ENCODE data around the gene RBKS.

The RBKS gene

DNA sequence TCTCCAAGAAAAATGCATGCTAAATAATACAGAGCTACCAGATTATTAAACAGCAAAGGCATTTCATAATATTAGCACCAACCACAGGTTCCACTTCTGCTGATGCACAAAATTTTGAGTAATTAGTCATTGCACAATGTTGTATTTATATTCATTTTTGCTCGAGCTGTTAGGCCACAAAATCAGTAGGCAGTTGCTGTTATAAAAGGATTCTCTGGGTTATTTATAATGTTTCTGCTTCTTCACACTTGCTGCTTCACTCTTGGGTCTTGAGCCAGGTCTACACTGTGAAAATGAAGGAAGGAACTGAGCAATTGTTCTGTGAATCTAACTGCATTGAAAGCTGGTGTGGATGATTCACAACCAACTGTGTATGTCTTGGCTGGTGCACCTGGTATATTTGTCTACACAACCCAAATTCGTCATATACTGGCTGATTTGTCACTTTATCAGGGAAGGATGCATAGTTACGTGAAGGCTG, 80.4 kb downstream of the RBKS start:
- Histone ChIP-seq H3K4me3 (ENCODE audit: low read depth, low read length) (no peak overlapping the region), H3K36me3 (ENCODE audit: control insufficient read depth in 2 of 2, insufficient read depth in 1 of 2, low read length in 2 of 2) (no peaks in the 10 kb centered on the region), H3K27ac (ENCODE audit: extremely low read depth, low read depth, low read length) (no peak overlapping the region), H3K4me1 (ENCODE audit: control insufficient read depth, insufficient read depth, low read length) (no peaks in the 10 kb centered on the region), H3K9me3 (ENCODE audit: control insufficient read depth, insufficient read depth, low read depth, low read length) (no peaks in the 10 kb centered on the region)
- CTCF ChIA-PET: interaction anchor here (0.6 to 1.3 kb wide), 4 partner anchors 14 to 754 kb away, joined by 3 to 5 read pairs (median 3); no protein-coding TSS in a partner anchor
- TF ChIP-seq ZNF391 (tag by site-specific recombination; IDR thresholded peaks at IDR 0.05; ENCODE audit: borderline replicate concordance, low read depth) (no peak), ZNF155 (tag by site-specific recombination; IDR thresholded peaks at IDR 0.05) (no peak), KLF9 (tag by site-specific recombination; IDR thresholded peaks at IDR 0.05; ENCODE audit: low read depth) (no peak), ZNF600 (tag by site-specific recombination; IDR thresholded peaks at IDR 0.05) (no peak), ZBTB21 (tag by site-specific recombination; IDR thresholded peaks at IDR 0.05) (no peak), ZNF791 (tag by site-specific recombination; IDR thresholded peaks at IDR 0.05) (no peak), ZNF560 (tag by site-specific recombination; IDR thresholded peaks at IDR 0.05; ENCODE audit: borderline replicate concordance) (no peak), ZNF350 (tag by site-specific recombination; IDR thresholded peaks at IDR 0.05) (no peak), ZBTB1 (tag by site-specific recombination; IDR thresholded peaks at IDR 0.05) (no peak), KLF7 (tag by site-specific recombination; IDR thresholded peaks at IDR 0.05; ENCODE audit: borderline replicate concordance) (no peak), GLIS2 (tag by site-specific recombination; IDR thresholded peaks at IDR 0.05) (no peak), OSR2 (tag by site-specific recombination; IDR thresholded peaks at IDR 0.05) (no peak), ZNF239 (tag by site-specific recombination; IDR thresholded peaks at IDR 0.05) (no peak), PATZ1 (tag by site-specific recombination; IDR thresholded peaks at IDR 0.05) (no peak)
- TF ChIP-seq, protein P1, sequence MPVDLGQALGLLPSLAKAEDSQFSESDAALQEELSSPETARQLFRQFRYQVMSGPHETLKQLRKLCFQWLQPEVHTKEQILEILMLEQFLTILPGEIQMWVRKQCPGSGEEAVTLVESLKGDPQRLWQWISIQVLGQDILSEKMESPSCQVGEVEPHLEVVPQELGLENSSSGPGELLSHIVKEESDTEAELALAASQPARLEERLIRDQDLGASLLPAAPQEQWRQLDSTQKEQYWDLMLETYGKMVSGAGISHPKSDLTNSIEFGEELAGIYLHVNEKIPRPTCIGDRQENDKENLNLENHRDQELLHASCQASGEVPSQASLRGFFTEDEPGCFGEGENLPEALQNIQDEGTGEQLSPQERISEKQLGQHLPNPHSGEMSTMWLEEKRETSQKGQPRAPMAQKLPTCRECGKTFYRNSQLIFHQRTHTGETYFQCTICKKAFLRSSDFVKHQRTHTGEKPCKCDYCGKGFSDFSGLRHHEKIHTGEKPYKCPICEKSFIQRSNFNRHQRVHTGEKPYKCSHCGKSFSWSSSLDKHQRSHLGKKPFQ (tag by site-specific recombination; IDR thresholded peaks at IDR 0.05): no peak
- TF ChIP-seq, protein P2, sequence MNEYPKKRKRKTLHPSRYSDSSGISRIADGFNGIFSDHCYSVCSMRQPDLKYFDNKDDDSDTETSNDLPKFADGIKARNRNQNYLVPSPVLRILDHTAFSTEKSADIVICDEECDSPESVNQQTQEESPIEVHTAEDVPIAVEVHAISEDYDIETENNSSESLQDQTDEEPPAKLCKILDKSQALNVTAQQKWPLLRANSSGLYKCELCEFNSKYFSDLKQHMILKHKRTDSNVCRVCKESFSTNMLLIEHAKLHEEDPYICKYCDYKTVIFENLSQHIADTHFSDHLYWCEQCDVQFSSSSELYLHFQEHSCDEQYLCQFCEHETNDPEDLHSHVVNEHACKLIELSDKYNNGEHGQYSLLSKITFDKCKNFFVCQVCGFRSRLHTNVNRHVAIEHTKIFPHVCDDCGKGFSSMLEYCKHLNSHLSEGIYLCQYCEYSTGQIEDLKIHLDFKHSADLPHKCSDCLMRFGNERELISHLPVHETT (tag by site-specific recombination; IDR thresholded peaks at IDR 0.05): no peak
- POLR2A ChIA-PET: no interaction called here

DNA sequence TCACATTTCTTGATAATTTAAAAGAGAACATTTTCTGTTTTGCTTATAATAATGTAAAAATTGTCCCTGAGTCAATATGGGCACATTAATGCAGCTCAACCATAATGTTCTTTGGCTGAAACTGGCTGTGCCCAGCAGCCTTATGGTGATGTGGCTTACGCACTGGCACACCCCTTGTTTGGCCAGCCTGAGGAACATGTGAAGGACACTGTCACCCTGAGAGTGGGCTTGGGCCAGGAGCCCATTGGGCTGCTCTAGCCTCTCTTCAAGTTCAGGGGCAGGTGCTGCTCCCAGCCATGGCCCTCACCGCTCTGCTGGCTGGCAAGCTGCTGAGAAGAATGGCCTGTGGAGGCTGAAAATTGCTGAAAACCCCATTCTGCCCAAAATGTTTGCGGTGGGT, 81.2 kb downstream of the RBKS start:
- ChIA-PET POLR2A (no interaction called here), CTCF (interaction anchor here (0.6 to 1.3 kb wide), 4 partner anchors 13 to 91 kb away, joined by 3 to 5 read pairs (median 3); no protein-coding TSS in a partner anchor)
- H3K36me3 ChIP-seq (ENCODE audit: control insufficient read depth in 2 of 2, insufficient read depth in 1 of 2, low read length in 2 of 2): no peaks in the 10 kb centered on the region
- H3K4me1 ChIP-seq (ENCODE audit: control insufficient read depth, insufficient read depth, low read length): no peaks in the 10 kb centered on the region
- H3K4me3 ChIP-seq (ENCODE audit: low read depth, low read length): no peak overlapping the region
- no peaks in the 10 kb centered on the region for H3K9me3 ChIP-seq (ENCODE audit: control insufficient read depth, insufficient read depth, low read depth, low read length)
- H3K27ac ChIP-seq (ENCODE audit: extremely low read depth, low read depth, low read length): no peak overlapping the region
- TF ChIP-seq HOXA7 (CRISPR knock-in tag; IDR thresholded peaks at IDR 0.05; ENCODE audit: borderline replicate concordance) (no peak), ZSCAN23 (tag by site-specific recombination; IDR thresholded peaks at IDR 0.05) (no peak), ZNF830 (tag by site-specific recombination; IDR thresholded peaks at IDR 0.05; ENCODE audit: low read depth) (no peak), ZNF510 (tag by site-specific recombination; IDR thresholded peaks at IDR 0.05; ENCODE audit: insufficient replicate concordance) (no peak), PBX3 (CRISPR knock-in tag; IDR thresholded peaks at IDR 0.05) (no peak), ZNF48 (tag by site-specific recombination; IDR thresholded peaks at IDR 0.05) (no peak), ZNF221 (tag by site-specific recombination; IDR thresholded peaks at IDR 0.05; ENCODE audit: borderline replicate concordance) (no peak), ZNF184 (tag by site-specific recombination; IDR thresholded peaks at IDR 0.05) (no peak), FEZF1 (tag by site-specific recombination; IDR thresholded peaks at IDR 0.05) (no peak), ZNF596 (tag by site-specific recombination; IDR thresholded peaks at IDR 0.05) (no peak), ZBTB8A (tag by site-specific recombination; IDR thresholded peaks at IDR 0.05) (no peak), ZNF664 (tag by site-specific recombination; IDR thresholded peaks at IDR 0.05) (no peak)
- TF ChIP-seq, protein P3, sequence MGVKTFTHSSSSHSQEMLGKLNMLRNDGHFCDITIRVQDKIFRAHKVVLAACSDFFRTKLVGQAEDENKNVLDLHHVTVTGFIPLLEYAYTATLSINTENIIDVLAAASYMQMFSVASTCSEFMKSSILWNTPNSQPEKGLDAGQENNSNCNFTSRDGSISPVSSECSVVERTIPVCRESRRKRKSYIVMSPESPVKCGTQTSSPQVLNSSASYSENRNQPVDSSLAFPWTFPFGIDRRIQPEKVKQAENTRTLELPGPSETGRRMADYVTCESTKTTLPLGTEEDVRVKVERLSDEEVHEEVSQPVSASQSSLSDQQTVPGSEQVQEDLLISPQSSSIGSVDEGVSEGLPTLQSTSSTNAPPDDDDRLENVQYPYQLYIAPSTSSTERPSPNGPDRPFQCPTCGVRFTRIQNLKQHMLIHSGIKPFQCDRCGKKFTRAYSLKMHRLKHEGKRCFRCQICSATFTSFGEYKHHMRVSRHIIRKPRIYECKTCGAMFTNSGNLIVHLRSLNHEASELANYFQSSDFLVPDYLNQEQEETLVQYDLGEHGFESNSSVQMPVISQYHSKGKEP (tag by site-specific recombination; IDR thresholded peaks at IDR 0.05): no peak

Data from HEK293 (cell line).